ENCODE results near the gene BICDL1. TPM values are rescaled to one million over a fixed set of nuclear protein-coding genes. Genes with fewer than 3 reads are reported as not detected.

Gene BICDL1
- total RNA-seq, 1 experiment from 2014 or later = 22.2 TPM

DNA sequence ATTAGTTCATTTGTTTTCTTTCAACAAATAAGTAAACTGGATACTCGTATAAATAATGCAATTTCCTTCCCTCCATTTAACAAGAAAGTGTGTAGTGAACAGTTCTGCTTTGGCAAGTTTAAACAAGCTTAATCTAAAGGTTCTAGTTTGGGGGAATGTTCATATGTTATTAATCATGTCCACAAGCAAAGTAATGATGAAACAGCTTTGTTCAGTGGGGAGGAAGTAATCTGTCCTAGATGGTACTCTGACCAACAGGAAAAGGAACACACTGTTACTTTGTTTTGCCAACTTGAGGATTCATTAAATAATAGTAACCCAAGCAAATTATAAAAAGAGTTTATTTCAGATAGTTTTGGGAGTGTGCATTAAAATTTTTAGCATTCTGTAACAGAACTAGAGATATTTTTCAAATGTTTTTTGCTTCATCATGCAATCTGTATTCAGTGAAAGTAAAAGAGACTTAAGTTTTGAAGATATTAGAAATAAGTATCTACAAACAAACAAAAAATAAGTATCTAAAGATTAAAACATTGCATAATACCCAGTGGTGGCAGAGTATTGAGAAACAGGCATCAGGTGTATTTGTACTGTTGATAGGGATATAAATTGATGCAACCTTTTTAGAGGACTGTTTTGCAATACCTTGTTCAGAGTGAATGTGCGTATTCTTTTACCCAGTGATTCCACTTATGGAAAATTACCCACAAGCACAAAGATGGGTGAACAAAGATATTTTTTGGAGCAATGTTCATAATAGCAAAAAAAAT lies 66.4 kb downstream of the BICDL1 start:
- no peaks in the 10 kb centered on the region for H3K36me3 ChIP-seq (ENCODE audit: control insufficient read depth, insufficient read depth, low read length)
- DNase-seq (ENCODE audit: low read depth, low spot score) = no peak
- no peaks in the 10 kb centered on the region for H3K9me3 ChIP-seq (ENCODE audit: control insufficient read depth, insufficient read depth, low read depth, low read length)
- in situ Hi-C loops (cut with HindIII; ENCODE audit: low pct_unique_long_range_greater_than_20kb, low sequenced_read_pairs) (no loop called here), intact Hi-C loops (cut with micrococcal nuclease; ENCODE audit: unreplicated experiment) (no loop called here)
- no peaks in the 10 kb centered on the region for H3K4me1 ChIP-seq (ENCODE audit: control insufficient read depth, insufficient read depth, low read length)
- H3K27me3 ChIP-seq (ENCODE audit: control insufficient read depth, insufficient read depth, low read length) = no peaks in the 10 kb centered on the region
- POLR2A ChIA-PET = no interaction called here
- CTCF ChIA-PET = no interaction called here
- TF ChIP-seq SIN3A (IDR thresholded peaks at IDR 0.05; ENCODE audit: borderline replicate concordance, insufficient read depth, low read depth, low read length) = no peak
- TF ChIP-seq, protein P1, sequence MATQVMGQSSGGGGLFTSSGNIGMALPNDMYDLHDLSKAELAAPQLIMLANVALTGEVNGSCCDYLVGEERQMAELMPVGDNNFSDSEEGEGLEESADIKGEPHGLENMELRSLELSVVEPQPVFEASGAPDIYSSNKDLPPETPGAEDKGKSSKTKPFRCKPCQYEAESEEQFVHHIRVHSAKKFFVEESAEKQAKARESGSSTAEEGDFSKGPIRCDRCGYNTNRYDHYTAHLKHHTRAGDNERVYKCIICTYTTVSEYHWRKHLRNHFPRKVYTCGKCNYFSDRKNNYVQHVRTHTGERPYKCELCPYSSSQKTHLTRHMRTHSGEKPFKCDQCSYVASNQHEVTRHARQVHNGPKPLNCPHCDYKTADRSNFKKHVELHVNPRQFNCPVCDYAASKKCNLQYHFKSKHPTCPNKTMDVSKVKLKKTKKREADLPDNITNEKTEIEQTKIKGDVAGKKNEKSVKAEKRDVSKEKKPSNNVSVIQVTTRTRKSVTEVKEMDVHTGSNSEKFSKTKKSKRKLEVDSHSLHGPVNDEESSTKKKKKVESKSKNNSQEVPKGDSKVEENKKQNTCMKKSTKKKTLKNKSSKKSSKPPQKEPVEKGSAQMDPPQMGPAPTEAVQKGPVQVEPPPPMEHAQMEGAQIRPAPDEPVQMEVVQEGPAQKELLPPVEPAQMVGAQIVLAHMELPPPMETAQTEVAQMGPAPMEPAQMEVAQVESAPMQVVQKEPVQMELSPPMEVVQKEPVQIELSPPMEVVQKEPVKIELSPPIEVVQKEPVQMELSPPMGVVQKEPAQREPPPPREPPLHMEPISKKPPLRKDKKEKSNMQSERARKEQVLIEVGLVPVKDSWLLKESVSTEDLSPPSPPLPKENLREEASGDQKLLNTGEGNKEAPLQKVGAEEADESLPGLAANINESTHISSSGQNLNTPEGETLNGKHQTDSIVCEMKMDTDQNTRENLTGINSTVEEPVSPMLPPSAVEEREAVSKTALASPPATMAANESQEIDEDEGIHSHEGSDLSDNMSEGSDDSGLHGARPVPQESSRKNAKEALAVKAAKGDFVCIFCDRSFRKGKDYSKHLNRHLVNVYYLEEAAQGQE (IDR thresholded peaks at IDR 0.05; ENCODE audit: insufficient read depth in 1 of 2, low read depth in 2 of 2, low read length in 1 of 2) = no peak
- no peak for ATAC-seq
- no peak overlapping the region for H3K4me3 ChIP-seq (ENCODE audit: low read depth in 2 of 2, low read length in 2 of 2)
- no TSS peak for BruUV-seq (replicated peaks)
- no peak overlapping the region for H3K27ac ChIP-seq (ENCODE audit: low read length)

DNA sequence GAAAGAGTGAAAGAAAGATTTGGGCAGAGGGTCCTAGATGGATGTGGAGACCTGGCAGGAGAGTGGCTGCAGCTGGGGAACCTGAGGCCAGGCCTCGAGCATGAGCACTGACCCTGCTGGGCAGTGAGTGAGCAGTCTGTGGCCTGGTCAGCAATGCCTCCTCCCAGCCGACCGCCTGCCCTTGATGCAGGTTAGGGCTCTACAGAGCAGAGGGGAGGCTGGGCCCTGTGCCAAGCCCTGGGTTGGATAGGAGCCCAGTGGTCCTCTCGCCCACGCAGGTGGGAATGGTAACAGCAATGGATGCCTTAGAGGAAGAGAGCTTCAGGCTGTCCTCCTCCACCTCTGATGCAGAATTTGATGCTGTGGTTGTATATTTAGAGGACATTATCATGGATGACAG lies 67.7 kb downstream of the BICDL1 start:
- Histone ChIP-seq H3K9me3 (ENCODE audit: control insufficient read depth, insufficient read depth, low read depth, low read length) (no peaks in the 10 kb centered on the region), H3K4me1 (ENCODE audit: control insufficient read depth, insufficient read depth, low read length) (no peaks in the 10 kb centered on the region), H3K4me3 (ENCODE audit: low read depth in 2 of 2, low read length in 2 of 2) (no peak overlapping the region), H3K27ac (ENCODE audit: low read length) (no peak overlapping the region), H3K27me3 (ENCODE audit: control insufficient read depth, insufficient read depth, low read length) (no peaks in the 10 kb centered on the region), H3K36me3 (ENCODE audit: control insufficient read depth, insufficient read depth, low read length) (no peaks in the 10 kb centered on the region)
- CTCF ChIA-PET = no interaction called here
- ATAC-seq = no peak
- TF ChIP-seq, protein P2, sequence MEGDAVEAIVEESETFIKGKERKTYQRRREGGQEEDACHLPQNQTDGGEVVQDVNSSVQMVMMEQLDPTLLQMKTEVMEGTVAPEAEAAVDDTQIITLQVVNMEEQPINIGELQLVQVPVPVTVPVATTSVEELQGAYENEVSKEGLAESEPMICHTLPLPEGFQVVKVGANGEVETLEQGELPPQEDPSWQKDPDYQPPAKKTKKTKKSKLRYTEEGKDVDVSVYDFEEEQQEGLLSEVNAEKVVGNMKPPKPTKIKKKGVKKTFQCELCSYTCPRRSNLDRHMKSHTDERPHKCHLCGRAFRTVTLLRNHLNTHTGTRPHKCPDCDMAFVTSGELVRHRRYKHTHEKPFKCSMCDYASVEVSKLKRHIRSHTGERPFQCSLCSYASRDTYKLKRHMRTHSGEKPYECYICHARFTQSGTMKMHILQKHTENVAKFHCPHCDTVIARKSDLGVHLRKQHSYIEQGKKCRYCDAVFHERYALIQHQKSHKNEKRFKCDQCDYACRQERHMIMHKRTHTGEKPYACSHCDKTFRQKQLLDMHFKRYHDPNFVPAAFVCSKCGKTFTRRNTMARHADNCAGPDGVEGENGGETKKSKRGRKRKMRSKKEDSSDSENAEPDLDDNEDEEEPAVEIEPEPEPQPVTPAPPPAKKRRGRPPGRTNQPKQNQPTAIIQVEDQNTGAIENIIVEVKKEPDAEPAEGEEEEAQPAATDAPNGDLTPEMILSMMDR (IDR thresholded peaks at IDR 0.05) = no peak
- no peak for TF ChIP-seq TCF7L2 (IDR thresholded peaks at IDR 0.05; ENCODE audit: low read depth, low read length)
- no peak for TF ChIP-seq POLR2AphosphoS5 (IDR thresholded peaks at IDR 0.05; ENCODE audit: low read depth, low read length)
- TF ChIP-seq, protein P1 (IDR thresholded peaks at IDR 0.05; ENCODE audit: insufficient read depth in 1 of 2, low read depth in 2 of 2, low read length in 1 of 2) = no peak
- intact Hi-C loops (cut with micrococcal nuclease; ENCODE audit: unreplicated experiment) (no loop called here), in situ Hi-C loops (cut with HindIII; ENCODE audit: low pct_unique_long_range_greater_than_20kb, low sequenced_read_pairs) (no loop called here)
- no peak for DNase-seq (ENCODE audit: low read depth, low spot score)
- no TSS peak for BruUV-seq (replicated peaks)
- POLR2A ChIA-PET = interaction anchor here (0.5 kb wide), 1 partner anchor 49 kb away, joined by 10 read pairs; no protein-coding TSS in a partner anchor

Data from Panc1 (cell line).